Putamen (tissue), 1 donor: Measurements from ENCODE around the gene ATP5PD.

ENCODE experiments used
- DNase-seq: peaks from one replicate; pipeline ENCODE4 v3.0.0-alpha.2; 2016; ENCODE audit warnings: low spot score

Gene ATP5PD

DNA sequence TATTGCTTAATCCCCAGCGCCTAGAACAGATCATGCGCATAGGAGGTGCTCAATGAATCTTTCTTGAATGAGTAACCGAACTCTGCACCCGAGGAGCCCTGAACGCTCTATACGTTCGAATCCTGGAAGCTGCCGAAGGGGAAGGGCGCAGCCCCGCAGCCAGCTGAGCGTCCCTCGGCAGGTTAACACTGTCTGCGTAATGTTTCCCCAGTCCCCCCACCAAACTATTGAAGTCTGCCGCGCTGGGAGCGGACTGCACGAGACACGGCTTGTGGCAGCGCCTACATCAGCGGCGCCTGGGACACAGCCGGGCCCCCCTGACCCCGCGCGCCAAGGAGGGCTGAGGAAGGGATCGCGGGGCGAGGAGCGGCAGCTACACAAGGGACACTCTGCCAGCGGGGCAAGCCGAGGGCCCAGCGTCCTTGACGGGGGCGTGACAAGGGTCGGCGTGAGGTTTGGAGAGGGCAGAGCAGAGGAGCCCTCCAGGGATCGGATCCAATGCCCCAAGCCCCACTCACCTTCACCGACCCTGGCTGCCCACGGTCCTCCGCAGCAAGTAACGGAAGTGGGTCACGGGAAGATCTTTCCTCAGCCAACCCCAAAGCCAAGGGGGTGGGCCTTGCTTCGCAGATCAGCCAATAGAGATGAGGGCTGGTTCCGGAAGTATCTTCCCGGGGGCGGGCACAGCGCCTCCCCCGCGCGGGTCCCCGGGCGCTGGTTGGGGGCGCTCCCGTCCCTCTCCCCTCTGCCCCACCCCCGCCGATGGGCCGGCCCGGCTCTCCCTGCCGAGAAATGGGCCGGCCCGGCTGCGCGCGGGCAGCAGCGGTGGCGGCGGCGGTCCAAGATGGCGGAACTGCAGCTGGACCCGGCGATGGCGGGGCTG, at the start of gene ATP5PD, which contains the start of gene KCTD2:
Gene ATP5PD, minus strand, starts transcription at position 563 of the 883 bp plus-strand sequence. CDS start 4,319 bp downstream, outside the sequence.
Gene KCTD2, plus strand, starts transcription at position 819 of the 883 bp plus-strand sequence. Its CDS starts 26 bp downstream, at position 845.
- peak; percentile 97 for DNase-seq

DNA sequence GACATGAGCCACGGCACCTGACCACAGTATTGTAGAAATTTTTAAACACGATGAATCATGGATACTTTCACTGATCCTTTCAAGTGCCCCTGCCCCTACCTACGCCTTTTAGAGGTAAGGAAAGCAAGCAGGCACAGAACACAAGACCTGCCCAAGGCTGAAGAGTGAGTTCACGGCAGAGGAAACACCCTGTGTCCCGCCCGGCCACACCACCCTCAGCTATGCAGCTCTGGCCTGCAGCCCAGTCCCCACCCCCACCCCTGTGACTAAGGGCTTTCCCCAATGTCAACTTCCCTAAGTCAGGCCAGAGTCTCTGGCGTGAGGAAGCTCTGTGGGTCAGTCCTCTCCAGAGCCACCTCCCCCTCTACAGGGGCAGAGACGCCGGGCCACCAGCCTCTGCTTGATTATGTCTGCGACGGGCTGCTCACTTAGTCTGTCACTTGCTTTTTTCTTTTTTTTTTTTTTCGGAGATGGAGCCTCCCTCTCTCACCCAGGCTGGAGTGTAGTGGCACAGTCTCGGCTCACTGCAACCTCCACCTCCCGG, 49.4 kb upstream of the ATP5PD start:
- DNase-seq: no peak

GRCh38 chr17:75094871-75095399, 48.2 kb upstream of the ATP5PD start:
- no peak for DNase-seq

- no peak for DNase-seq
Observed at GRCh38 chr17:75093548-75094158, 46.9 kb upstream of the ATP5PD start.

DNA sequence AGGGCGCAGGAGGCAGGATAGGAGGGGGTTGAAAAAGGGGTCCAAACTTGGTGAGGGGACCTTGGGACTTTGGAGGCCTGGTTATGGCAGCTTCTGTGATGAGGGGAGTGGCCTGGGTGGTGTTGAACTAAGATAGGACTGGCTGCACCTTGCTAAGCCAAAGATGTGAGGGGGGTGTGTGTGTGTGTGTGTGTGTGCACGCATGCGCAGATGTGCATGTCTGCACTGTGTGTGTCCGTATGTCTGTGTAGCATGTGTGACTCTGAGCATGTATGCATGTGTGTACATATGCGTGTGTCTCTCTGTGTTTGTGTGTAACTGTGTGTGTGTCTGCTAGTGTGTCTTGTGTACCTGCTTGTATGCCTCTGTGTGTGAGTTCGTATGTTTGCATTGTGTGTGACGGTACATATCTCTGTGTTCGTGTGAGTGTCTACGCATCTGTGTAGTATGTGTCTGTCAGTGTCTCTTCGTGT, 45.1 kb upstream of the ATP5PD start:
- DNase-seq: no peak

- no peak for DNase-seq
Observed at GRCh38 chr17:75090871-75091854, 44.4 kb upstream of the ATP5PD start.

DNA sequence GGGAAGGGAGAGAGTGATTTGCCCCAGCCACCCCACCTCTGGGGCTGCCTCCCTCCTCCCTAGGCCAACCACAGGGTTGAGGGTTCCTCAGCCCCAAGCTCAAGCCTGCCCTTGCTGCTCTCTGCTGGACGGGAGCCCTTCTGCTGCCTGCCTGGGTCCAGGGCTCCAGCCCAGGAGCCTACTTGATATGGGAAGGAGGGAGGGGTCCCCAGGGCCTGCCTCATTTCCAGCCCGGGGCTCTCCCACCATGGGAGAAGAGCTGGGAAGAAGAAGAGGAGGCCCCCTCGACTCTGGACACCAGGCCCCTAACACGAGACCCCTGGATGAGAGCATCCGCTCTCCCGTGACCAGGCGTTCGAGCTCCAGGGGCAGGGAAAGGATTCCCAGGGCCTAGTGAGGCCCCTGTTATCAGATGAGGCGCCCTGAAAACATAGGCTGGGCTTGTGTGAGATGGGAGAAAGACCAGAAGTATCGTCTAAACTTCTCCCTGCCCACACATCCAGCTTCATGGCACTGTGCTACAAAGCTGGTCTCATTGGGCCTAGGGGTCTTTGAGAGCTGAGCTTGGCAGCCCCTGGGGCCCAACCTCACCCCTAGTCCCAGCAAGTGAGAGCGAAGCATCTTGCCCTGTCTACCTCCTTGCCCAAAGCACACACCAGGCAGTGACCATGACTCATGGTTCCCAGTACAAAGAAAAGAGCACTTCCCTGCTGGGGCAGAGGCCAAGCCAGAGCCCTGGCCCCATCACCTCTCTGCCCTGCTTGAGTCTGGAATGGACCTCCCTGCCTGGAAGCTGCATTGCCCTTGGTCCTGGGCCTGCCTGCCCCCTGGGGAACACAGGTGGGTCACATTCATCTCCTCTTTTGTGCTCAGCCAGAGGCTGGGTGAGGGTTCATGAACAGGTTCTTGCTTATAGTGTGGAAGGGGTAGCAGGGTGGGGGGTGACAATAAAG, 42.0 kb upstream of the ATP5PD start:
- no peak for DNase-seq

DNA sequence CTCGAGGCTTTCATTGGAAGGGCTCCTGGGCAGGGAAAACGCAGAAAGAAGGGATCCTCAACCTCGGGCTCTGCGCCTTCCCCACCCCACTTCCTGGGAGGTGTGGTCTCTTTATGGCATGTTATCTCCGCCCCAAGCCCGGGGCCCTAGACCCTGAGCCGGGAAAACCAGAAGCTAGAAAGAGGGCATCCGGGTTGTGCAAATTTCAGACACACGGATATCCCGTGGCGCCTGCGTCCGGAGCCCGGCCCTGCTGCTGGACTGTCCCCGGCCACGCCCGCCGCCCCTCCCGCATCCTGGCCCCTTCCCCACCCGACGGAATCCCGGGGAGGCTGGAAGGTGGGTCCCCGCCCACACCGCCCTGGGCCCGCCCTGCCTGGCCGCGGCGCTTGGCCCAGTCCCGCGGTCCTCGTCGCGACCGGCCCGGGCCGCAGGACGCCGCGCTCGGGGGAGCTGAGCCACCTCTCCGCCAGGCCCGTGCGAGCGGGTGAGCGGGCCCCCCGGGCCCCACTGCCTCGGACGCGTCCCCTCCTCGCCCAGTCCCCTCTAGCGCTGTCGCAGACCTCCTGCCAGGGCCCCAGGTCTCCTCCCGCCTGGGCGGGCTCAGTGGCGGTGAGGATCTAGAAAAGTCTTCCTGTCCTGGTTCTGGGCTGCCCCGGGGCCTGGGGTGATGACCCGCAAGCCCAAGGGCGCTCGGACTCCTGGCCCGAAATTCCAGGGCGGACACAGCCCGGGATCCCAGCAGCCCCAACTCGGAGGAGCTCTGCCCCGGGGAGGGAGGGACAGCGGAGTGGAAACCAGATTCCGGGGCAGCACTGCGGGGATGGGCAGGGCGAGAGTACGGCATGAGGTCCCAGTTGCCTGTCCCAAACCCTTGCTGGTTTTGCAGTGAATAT, 41.0 kb upstream of the ATP5PD start, which contains the start of gene SLC16A5:
Gene SLC16A5, plus strand, starts transcription at position 397 of the 896 bp plus-strand sequence. CDS start 5,683 bp downstream, outside the sequence.
- no peak for DNase-seq

GRCh38 chr17:75087182-75087557, 40.4 kb upstream of the ATP5PD start:
- DNase-seq: no peak

DNA sequence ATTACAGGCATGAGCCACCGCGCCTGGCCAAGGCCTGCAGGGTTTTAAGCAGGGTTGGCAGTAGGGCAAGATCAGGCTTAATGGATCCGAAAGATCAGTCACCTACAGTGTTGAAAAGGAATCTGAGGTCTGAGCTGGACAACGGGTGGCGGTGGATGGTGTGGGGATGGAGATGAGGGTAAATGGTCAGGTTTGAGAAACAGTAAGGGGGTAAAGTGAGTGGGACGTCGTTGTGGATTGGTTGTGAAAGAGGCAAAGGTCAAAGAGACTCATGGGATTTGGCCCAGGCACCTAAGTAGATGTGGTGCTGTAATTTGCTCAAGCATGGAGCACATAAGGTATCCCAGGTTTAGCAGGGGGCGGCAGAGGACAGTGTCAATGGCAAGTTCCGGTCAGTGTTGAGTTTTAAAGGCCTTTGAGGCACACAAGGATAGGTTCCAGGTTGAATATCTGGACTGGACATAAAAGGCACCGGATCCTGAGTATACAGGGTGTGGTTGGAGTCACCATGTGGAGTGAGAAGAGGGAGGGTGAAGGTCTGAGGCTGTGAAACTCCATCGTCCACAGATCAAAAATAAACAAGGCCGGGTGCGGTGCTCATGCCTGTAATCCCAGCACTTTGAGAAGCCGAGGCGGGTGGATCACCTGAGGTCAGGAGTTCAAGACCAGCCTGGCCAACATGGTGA, 39.9 kb upstream of the ATP5PD start:
- no peak for DNase-seq

GRCh38 chr17:75084039-75084660, 37.4 kb upstream of the ATP5PD start:
- no peak for DNase-seq

DNA sequence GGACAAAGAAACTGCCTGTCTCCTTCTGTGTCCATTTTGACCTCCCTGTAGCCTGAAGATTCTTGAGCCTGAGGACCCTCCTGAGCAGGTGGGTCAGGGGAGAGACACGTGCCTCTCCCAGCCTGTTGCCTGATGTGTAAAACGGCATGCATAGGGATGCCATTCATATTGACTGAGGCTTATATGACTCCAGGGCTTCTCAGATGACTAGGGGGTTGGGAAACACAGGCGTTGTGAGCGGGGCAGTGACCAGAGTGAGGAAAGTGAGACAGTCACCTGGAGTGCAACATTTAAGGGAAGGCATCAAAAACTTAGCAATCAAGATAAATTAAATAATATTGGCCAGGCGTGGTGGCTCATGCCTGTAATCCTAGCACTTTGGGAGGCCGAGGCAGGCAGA, 35.9 kb upstream of the ATP5PD start:
- DNase-seq: no peak

GRCh38 chr17:75081611-75082540, 35.1 kb upstream of the ATP5PD start:
- no peak for DNase-seq

DNA sequence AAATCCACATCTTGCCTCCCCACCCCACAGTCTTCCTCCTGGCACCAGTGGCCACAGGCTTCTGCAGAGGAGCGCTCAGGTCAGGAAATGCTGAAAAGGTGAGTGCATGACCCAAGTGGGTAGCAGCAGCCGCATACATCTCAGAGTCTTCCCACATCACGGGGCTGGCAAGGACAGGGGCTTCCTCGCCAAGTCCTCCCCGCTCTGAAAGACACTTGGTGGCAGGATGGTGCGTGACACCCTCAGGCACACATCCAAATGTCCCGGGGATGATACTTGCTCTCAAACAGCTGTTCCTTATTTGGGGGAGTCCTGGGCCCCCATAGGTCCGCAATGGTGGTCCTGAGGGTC, 32.2 kb upstream of the ATP5PD start:
- DNase-seq: no peak

DNA sequence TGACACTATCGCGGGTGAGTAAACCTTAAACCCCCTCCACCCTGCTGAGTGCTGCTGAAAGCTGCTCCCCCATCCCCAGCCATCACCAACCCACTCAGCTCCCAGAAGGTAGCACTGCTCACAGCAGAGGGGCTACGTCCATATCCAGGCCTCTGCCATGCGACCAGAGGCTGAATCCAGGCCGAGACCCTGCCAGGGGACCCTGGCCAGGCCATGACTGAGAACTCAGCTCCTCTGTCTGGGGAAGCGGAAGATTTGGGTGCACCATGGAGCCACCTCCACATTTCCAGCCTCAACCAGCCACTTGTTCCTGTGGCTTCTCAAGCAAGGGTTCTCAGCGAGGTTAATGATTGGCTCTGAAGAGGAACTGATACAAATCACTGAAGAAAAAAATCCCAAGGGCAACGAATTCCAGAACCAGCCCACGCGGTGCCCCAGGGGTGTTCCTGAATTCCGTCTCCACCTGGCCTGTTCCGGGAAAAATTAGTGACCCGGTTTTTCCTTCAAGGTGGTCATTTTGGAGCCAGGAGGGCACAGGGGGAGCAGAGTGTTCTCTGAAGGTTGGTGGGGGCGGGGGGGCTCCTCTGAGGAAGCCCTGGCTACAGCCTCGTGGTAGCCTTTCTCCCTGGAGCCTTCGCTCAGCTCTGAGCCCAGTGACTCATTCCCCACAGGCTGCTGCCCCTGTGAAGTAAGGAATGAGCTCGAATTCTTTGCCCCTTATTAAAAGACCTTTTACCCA, 31.7 kb upstream of the ATP5PD start:
- no peak for DNase-seq
